GM19395 (cell line): ENCODE results near the gene LRIG1.

Experiments used
- ATAC-seq: cut with Tn5 transposase; IDR thresholded peaks from one replicate; pipeline ENCODE4 v1.9.1; 2021; ENCODE audit warnings: mild to moderate bottlenecking, moderate library complexity; ENCODE audit not compliant: unreplicated experiment

The LRIG1 gene

GRCh38 chr3:66504850-66505641 lies 4.2 kb upstream of the LRIG1 start:
- ATAC-seq = no peak

- no peak for ATAC-seq
These were observed 2.2 kb upstream of the LRIG1 start for GRCh38 chr3:66502981-66503380.

- no peak for ATAC-seq
These were observed 1.5 kb upstream of the LRIG1 start for GRCh38 chr3:66502245-66502874.

GRCh38 chr3:66501483-66502244 lies 842 bp upstream of the LRIG1 start:
- no peak for ATAC-seq

GRCh38 chr3:66499881-66500575 lies 794 bp downstream of the LRIG1 start:
- ATAC-seq = peak; percentile 19

GRCh38 chr3:66498687-66499621 lies 1.9 kb downstream of the LRIG1 start:
- ATAC-seq = no peak

- ATAC-seq = no peak
These were observed 2.7 kb downstream of the LRIG1 start for GRCh38 chr3:66497985-66498671.

GRCh38 chr3:66497288-66497984 lies 3.4 kb downstream of the LRIG1 start:
- no peak for ATAC-seq

- ATAC-seq = no peak
These were observed 4.1 kb downstream of the LRIG1 start for GRCh38 chr3:66496746-66497145.

GRCh38 chr3:66496301-66496700 lies 4.5 kb downstream of the LRIG1 start:
- no peak for ATAC-seq

GRCh38 chr3:66495668-66496045 lies 5.2 kb downstream of the LRIG1 start:
- no peak for ATAC-seq

GRCh38 chr3:66494959-66495667 lies 5.7 kb downstream of the LRIG1 start:
- no peak for ATAC-seq

GRCh38 chr3:66493458-66494099 lies 7.2 kb downstream of the LRIG1 start:
- no peak for ATAC-seq

GRCh38 chr3:66492672-66493071 lies 8.2 kb downstream of the LRIG1 start:
- no peak for ATAC-seq

GRCh38 chr3:66492071-66492470 lies 8.8 kb downstream of the LRIG1 start:
- ATAC-seq = no peak

- no peak for ATAC-seq
These were observed 9.8 kb downstream of the LRIG1 start for GRCh38 chr3:66490984-66491383.

- ATAC-seq = peak; percentile 54
These were observed 10.6 kb downstream of the LRIG1 start for GRCh38 chr3:66490214-66490613.

- ATAC-seq = no peak
These were observed 11.2 kb downstream of the LRIG1 start for GRCh38 chr3:66489581-66489980.
